Fibroblast of pulmonary artery (primary cell): Measurements from ENCODE around the gene DOLK.
"Not testable (repeated sequence)": the region's sequence is repeated elsewhere in the genome, so short reads cannot be mapped to it uniquely, and the experiment has no call there.

Source experiments
- DNase-seq: peaks from one replicate; pipeline ENCODE4 v3.0.0-alpha.2; 2010; ENCODE audit warnings: low read depth
- H3K4me3 ChIP-seq: replicated peaks from 2 replicates; pipeline ENCODE4 v1.5.1; 2011; ENCODE audit warnings: low read depth, mild to moderate bottlenecking, control low read depth, low read length, moderate library complexity
- CTCF ChIP-seq: IDR thresholded peaks from 2 replicates; pipeline ENCODE4 v1.5.1; 2011; ENCODE audit warnings: mild to moderate bottlenecking, control low read depth, low read length, inconsistent platforms; ENCODE audit errors: missing control alignments

Gene DOLK

GRCh38 chr9:128972956-128973355, 25.6 kb upstream of the DOLK start:
- DNase-seq = peak; percentile 55
- no peak for TF ChIP-seq CTCF
- H3K4me3 ChIP-seq = no peak overlapping the region

GRCh38 chr9:128969491-128969890, 22.1 kb upstream of the DOLK start:
- TF ChIP-seq CTCF = no peak
- no peak for DNase-seq

GRCh38 chr9:128961403-128961802, 14.0 kb upstream of the DOLK start:
- not testable (repeated sequence) for DNase-seq, H3K4me3 ChIP-seq

More at GRCh38 chr9:128969491-128969890, 22.1 kb upstream of the DOLK start:
- H3K4me3 ChIP-seq = no peak overlapping the region

- peak overlapping the region; percentile 93 for H3K4me3 ChIP-seq
- DNase-seq = no peak
- no peak for TF ChIP-seq CTCF
Measured at GRCh38 chr9:128947277-128947526, 201 bp downstream of the DOLK start.

- DNase-seq = peak; percentile 30
- H3K4me3 ChIP-seq = peak overlapping the region; percentile 93
- no peak for TF ChIP-seq CTCF
Measured at GRCh38 chr9:128946571-128947276, 679 bp downstream of the DOLK start.

GRCh38 chr9:128945798-128946501, 1.5 kb downstream of the DOLK start:
- TF ChIP-seq CTCF = no peak
- DNase-seq = no peak
- H3K4me3 ChIP-seq = no peak overlapping the region

GRCh38 chr9:128944966-128945365, 2.4 kb downstream of the DOLK start:
- not testable (repeated sequence) for DNase-seq, H3K4me3 ChIP-seq
